ENCODE measurements around the gene ROCK2.

- no peak for TF ChIP-seq CTCF (conservative IDR thresholded peaks at IDR 0.05)
- no peak for TF ChIP-seq EZH2 (IDR thresholded peaks at IDR 0.05; ENCODE audit: low read depth)
Measured at GRCh38 chr2:11257078-11257477, 87.4 kb downstream of the ROCK2 start.

All from PC-9 (cell line).